ENCODE data around the gene SOX11.

GRCh38 chr2:5735521-5735861, 43.3 kb downstream of the SOX11 start:
- no peak for TF ChIP-seq CTCF (IDR thresholded peaks at IDR 0.05)
- no peak for TF ChIP-seq POLR2A (IDR thresholded peaks at IDR 0.05)

All from tibial nerve (tissue), 3 donors.